HG03025 (cell line): ENCODE measurements around the gene TUFT1.

ENCODE experiments used
- ATAC-seq: cut with Tn5 transposase; IDR thresholded peaks from one replicate; pipeline ENCODE4 v1.9.1; 2021; ENCODE audit warnings: mild to moderate bottlenecking, moderate library complexity; ENCODE audit not compliant: unreplicated experiment, low FRiP score

TUFT1 gene, protein sequence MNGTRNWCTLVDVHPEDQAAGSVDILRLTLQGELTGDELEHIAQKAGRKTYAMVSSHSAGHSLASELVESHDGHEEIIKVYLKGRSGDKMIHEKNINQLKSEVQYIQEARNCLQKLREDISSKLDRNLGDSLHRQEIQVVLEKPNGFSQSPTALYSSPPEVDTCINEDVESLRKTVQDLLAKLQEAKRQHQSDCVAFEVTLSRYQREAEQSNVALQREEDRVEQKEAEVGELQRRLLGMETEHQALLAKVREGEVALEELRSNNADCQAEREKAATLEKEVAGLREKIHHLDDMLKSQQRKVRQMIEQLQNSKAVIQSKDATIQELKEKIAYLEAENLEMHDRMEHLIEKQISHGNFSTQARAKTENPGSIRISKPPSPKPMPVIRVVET

GRCh38 chr1:151540021-151540981 lies at the start of gene TUFT1:
TSS of gene TUFT1 (plus strand) at chr1:151540309. CDS start at chr1:151540367, 58 bp downstream.
- peak; percentile 91 for ATAC-seq

GRCh38 chr1:151491641-151492040 lies 48.5 kb upstream of the TUFT1 start:
- ATAC-seq: no peak

DNA sequence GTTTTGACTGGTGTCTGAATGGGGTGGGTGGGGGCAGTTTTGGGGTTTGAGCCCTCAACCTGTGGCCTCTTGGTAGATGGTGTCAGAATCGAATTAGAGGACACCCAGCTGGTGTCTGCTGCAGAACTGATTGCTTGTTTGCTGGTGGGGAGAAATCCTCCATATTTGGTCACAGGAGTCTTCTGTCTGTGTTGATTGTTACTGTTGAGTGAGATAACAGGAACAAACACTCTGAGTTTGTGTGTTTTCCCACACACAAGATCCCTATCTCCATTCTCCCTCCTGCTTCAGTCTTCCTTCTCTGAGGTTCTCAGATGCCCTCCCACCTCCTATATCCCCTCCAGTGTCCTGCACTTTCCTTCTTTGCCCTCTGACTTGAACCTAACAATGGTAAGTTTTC lies 48.0 kb upstream of the TUFT1 start:
- ATAC-seq: no peak

- ATAC-seq: no peak
Observed at GRCh38 chr1:151493042-151493441, 47.1 kb upstream of the TUFT1 start.

DNA sequence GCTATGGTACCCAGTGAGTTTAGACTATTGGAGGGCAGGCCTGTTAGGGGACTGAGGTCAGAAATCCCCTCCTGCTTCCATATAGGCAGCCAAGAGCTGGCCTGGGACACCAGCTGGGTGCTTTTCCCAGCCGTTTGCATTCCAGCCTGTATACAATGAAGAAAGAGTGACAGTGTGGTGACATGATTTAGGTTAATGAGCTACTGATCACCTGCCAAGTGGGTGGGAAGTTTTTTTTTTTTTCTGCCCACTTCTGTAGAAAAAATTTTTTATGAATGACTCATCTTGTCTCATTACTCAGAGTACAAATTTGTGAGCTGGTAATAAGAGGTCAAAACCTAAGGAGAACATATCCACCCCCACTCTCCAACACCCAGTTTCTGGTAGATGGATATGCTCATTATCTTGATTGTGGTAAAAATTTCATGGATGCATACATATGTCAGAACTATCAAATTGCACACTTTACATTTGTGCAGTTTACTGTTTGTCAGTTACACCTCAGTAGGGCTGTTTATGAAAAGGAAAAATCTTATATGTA lies 45.3 kb upstream of the TUFT1 start:
- ATAC-seq: no peak

DNA sequence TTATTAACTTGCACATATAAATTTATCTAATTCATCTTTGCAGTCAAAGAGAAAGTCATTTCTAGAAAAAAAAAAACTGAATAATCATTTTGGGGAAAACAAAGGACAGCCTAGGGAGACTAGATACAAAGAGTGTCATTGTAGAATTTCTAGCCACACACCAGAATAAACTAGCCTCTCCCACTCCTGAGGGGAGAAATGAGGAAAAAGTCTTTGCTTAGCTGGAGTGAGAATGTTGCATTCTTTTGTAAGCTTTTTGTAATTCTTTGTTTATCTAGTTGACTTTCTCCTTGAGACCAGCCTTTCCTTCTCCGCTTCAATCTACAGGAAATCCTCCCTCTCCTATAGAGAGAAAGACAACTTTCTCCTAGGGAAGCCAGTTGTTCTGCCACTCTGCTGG lies 44.8 kb upstream of the TUFT1 start:
- ATAC-seq: no peak

- no peak for ATAC-seq
Observed at GRCh38 chr1:151499365-151499764, 40.7 kb upstream of the TUFT1 start.

GRCh38 chr1:151499930-151500329 lies 40.2 kb upstream of the TUFT1 start:
- ATAC-seq: no peak

DNA sequence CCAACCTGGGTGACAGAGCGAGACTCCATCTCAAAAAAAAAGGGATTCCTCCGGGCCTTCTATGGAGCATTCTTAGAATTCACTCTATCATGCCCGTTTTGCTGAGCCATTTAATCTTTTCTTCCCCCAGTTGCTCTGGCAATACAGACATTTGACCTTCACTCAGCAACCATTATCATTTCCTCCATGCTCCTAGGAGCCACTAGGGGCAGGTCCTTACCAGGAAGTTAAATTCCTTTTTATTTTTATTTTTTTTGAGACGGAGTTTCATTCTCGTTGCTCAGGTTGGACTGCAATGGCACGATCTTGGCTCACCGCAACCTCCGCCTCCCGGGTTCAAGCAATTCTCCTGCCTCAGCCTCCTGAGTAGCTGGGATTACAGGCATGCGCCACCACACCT lies 38.6 kb upstream of the TUFT1 start:
- ATAC-seq: no peak

DNA sequence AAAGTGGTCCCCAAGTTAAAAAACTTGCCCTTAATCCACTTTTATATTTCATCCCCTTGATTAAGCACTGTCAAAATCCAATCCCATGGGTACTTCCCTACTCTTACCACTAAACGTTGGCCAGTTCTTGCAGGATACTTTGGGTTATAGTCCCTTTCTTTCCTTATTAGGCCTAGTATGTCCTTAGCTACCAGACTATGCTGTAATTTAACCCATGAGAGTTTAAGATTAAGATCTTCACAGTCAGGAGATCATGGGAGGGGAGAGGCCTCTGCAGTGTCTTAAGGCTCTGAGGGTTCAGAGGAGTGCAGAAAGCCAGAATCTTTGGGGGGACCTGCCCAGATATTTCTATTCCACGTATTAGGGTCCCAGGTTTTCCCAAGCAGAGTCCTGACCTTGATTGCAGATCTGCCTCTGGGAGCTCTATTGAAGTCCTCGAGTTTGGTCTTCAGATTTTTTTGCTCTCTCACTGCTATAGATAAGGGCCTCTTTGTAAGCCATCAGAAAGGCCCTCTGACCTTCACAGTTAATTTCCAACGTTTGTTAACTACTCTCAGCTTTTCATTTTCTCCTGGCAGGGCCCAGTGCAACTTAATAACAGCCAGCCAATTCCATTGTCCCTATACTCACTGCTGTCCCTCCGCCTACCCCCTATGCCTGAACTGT lies 37.9 kb upstream of the TUFT1 start:
- no peak for ATAC-seq

GRCh38 chr1:151502859-151503780 lies 37.0 kb upstream of the TUFT1 start:
- ATAC-seq: no peak

DNA sequence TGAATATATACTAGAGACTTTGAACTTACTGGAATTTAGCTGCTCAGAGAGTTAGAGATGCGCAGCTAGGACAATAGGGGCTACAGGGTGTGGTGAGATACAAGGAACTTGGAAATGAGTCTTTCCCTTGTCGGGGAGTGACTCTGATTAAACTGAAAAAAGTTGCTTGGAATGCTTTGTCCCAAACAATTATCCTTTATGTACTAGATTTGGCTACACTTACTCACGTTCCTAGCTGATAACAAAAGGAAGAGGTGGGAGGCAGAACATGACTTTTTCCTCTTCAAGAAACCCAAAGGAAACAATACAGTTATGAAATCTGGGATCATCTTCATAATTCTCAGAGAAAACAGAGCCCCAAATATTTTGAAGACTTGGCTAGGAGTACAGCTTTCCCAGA lies 35.9 kb upstream of the TUFT1 start:
- ATAC-seq: no peak

GRCh38 chr1:151504759-151505158 lies 35.4 kb upstream of the TUFT1 start:
- no peak for ATAC-seq

- no peak for ATAC-seq
Observed at GRCh38 chr1:151508833-151509232, 31.3 kb upstream of the TUFT1 start.

DNA sequence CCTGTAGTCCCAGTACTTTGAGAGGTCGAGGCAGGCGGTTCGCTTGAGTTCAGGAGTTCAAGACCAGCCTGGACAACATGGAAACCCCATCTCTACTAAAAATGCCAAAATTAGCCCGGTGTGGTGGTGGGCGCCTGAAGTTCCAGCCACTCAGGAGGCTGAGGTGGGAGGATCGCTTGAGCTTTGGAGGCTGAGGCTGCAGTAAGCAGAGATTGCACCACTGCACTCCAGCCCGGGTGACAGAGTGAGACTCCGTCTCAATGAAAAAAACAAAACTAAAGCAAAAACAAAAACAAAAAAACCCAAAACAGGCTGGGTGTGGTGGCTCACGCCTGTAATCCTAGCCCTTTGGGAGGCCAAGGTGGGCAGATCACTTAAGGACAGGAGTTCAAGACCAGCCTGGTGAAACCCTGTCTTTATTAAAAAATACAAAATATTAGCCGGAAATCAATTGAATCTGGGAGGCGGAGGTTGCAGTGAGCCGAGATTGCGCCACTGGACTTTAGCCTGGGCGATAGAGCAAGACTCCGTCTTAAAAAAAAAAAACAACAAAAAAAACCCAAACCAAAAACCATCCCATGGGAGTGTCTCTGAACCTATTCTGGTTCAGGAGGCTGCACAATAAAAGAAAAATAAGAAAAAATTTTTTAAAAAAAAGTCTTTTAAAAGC lies 30.6 kb upstream of the TUFT1 start:
- ATAC-seq: no peak

DNA sequence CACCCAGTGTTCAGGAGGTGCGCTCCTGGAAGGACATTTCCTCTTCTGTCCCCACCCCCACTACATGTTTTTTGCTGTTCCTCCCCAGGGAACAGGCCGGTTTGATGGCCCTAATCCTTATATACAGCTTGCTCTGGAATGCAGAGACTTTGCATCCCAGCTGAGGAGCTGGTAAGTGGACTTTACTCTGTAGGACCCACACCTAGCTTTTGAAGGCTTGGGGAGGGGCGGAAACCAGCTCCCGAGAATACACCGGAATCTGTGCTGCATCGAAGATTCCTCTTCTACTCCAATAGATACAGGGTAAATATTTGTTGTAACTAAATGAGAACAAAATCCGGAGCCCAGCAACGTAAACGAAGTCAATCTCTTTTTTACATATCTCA lies 30.1 kb upstream of the TUFT1 start:
- ATAC-seq: no peak

DNA sequence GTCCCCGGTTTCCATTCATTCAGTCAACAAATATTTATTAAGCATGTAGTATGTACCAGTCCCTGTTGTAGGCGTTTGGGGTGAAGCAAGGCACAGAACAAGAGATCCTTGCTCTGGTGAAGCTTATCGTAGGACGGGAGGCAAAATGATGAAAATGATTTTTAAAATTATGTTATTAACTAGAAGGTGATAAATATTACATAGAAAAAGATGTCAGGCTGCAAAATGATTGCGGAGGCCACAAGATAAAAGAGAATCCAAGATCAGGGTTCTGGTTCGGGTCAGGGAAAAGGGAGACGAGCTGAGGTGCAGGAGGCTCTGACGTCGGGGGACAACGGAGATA lies 29.5 kb upstream of the TUFT1 start:
- no peak for ATAC-seq

GRCh38 chr1:151510957-151511635 lies 29.0 kb upstream of the TUFT1 start, which contains the start of gene CGN:
TSS of gene CGN (plus strand) at chr1:151511387. CDS start at chr1:151518520, 7,133 bp downstream.
- peak; percentile 66 for ATAC-seq
